NOMO-1 treated with DMSO at 0.1 percent for 48 hours (cell line): ENCODE measurements around the gene MANF.
A peak's percentile ranks its signal among the peaks of the same experiment; 100 is the strongest.
"Not testable (repeated sequence)": the region's sequence is repeated elsewhere in the genome, so short reads cannot be mapped to it uniquely, and the experiment has no call there.

Source experiments
- DNase-seq: peaks from one replicate; lab custom pipeline; 2025; ENCODE audit not compliant: unreplicated experiment; lab: John Stamatoyannopoulos, UW

Gene MANF

DNA sequence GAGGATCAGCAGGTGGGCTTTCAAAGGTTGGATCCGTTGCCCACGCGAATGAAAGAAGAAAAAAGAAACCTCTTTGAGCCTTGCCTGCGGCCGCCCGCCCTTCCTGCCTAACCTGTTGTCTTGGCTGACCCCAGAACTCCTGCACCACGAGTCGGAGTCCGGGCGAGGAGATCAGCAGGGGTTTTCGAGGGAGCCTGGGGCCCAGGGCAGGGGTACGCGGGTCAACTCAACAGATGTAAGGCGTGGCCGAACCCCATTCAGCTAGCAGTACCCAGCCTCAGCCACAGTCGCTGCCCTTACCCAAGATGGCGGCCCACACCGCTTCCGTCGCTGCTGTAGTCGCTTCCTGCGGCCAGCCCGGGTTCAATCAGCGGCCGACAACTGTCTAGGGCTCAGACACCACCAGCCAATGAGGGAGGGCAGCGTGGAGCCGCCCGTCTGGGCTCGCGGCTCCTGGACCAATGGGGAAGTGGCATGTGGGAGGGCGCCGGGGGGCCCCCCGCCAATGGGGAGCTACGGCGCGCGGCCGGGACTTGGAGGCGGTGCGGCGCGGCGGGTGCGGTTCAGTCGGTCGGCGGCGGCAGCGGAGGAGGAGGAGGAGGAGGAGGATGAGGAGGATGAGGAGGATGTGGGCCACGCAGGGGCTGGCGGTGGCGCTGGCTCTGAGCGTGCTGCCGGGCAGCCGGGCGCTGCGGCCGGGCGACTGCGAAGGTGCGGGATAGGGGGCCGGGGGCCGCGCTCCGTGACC, at the start of gene MANF:
Gene MANF (plus strand): TSS at position 566 of the 748 bp plus-strand sequence. CDS start 52 bp downstream, at position 618.
- DNase-seq = peak; percentile 98

DNA sequence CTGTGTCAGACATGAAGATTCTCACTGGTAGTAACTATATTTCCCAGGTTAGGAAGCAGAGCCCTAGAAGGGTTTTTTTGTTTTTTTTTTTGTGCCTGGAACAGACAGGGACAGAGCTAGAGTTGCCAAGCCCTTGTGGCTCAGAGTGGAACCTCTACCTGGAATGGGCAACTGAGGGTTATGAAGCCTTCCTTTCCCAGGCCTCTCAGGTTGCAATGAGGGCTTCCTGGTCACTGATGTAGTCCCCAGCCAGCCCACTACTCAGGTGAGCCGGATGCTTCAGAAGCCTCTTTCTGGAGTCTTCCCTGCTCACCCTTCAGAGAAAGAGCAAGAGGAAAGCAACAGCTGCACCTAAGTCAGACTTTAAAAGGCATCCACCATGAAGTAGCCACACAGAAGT, 48.8 kb upstream of the MANF start:
- no peak for DNase-seq

DNA sequence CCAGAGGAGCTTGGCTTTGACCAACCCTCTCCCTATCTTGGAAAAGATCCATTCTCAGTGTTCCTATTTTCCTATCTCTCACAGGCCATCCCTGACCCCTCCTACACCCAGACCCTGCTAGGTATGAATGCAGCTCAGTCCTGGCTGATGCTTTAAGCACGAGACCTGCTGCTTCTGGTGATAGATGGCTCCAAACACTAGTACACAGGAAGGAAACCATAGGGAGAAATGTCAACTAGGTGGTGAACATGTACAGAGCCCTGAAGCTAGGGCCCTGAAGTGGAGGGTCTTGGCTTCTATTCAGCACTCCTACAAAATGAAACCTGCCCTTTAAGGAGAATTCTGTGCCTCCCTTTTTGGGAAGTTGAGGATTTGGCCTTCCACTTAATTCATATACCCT, 47.4 kb upstream of the MANF start:
- DNase-seq = no peak

DNA sequence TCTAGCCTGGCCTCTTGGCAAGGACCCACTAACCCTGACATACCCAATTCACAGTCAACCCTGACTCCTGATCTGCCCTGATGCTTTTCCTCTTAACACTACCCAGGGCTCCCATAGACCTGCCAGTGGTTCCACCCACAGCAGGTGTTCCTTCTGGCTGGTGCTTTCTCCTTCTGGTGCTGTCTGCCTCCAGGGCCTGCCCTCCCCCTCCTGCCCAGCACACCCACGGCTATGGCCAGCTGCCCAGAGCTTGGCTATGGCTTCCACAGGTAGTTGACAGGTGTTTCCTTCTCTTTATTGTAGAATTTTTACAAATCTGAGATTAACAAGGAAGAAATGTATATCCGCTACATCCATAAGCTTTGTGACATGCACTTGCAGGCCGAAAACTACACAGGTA, 46.5 kb upstream of the MANF start:
- DNase-seq = no peak

DNA sequence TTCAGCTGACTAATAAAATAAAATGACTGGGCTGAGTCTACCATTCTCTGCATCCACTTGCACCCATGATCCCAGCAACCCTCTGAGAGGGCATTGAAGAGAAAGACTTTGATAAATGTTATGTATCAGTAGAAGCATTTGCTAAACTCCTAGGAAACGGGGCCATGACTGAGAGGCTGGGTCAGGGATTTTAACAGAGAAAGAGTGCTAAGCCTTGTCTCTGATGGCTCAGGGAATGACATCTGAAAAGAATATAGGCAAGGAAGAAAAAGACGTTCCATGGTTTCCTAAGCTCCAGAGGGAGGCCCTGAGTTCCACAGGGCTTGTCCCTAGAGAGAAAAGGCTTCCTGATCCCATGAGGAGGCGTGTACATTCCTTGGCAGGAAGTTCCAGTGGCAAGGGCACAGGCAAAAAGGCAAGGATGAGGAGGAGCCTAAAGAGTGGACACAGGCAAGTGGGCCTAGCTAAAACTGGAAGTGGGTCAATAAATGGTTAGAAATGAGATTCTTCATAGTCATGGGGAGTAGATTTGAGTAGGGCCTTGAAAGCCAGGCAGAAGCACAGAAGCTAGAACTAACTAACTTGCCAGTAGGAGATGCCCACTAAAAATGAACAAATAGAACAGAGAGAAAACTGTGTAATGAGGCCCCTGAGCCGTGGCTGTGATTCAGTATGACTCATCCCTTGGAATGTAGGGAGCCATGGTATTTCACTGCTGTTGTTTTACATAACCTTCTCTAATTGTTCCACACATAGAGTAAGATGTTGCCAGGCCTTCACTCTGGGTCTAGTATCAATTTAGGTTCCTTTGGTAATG, 44.9 kb upstream of the MANF start:
- DNase-seq = no peak

DNA sequence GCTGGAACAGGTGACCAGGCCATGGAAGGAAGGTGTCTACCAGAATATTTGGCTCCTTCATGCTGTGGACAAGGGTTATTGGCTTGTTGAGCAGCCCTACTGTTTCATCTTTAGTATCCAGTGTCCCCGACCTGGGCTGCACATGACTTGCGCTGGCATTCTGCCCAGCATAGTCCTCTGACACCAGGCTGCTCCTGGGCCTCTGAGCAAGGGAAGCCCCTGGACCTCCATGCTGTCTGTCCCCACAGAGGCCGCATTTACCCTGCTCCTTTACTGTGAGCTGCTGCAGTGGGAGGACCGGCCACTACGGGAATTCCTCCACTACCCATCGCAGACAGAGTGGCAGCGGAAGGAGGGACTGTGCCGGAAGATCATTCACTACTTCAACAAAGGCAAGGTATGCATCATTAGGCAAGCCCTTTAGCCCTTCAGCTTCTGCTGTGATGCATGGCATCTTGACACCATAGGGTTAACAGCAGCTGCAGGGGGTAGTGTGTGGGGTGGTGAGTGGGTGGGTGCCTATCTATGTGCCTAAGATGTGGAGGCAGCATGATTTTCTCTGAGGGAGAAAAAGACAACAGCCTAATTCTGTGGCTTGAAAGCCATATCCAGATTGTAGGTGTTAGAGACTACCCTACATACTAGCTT, 44.0 kb upstream of the MANF start:
- DNase-seq = no peak

DNA sequence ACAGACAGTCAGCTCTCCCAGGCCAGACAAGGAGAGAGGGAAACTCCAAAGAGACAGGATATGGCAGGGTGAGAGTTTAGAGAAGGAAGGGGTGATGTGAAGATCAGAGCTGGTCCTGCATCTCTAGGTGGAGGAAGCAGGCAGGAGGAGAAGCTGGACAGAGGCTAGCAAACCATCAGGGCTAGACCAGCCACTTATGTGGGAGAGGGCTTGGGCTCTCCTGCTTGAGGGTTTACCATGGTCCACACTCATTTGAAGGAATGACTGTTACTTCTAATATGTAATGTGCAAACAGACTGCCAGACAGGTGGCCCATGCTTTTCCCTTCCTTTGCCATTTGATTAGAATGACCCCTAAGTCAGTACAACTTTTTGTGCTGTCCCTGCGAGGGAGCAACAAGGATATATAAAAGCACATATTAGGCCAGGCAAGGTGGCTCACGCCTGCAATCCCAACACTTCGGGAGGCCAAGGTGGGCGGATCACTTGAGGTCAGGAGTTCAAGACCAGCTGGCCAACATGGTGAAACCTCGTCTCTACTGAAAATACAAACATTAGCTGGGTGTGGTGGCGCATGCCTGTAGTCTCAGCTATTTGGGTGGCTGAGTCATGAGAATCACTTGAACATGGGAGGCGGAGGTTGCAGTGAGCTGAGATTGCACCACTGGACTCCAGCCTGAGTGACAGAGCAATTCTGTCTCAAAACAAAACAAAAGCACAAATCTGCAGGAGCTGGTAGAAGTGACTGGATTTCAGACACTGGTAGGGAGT, 41.0 kb upstream of the MANF start:
- DNase-seq = no peak

DNA sequence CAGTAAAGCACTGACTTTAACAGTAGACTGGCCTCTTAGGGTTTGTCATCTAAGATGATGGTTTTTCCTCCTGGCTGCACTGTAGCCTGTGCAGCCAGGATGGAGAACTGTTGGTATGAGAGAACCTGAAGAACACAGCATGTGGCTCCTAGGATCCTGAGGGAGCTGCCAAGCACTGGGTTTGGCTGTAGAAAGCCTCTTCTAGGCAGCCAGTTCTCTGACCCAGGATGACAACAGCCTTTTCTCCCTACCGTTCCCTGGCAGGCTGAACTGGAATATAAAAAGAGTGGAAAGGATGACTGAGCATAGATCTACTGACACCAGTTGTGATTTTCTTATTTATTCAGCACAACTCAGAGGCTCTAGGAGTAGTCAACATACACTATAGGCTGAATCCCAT, 34.3 kb upstream of the MANF start:
- DNase-seq = no peak

DNA sequence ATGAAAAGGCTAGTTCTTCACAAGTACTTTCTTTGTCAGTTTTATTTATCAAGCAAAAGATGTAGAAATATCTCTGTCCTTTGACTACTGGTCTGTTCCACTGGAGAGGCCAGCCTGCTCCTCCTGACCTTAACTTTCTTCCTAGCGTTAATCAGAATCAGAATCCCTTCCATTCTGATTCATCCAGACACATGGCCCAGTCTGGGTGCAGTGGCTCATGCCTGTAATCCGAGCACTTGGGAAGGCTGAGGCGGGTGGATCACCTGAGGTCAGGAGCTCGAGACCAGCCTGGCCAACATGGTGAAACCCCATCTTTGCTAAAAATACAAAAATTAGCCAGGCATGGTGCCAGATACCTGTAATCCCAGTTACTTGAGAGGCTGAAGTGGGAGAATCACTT, 32.0 kb upstream of the MANF start:
- DNase-seq = no peak

DNA sequence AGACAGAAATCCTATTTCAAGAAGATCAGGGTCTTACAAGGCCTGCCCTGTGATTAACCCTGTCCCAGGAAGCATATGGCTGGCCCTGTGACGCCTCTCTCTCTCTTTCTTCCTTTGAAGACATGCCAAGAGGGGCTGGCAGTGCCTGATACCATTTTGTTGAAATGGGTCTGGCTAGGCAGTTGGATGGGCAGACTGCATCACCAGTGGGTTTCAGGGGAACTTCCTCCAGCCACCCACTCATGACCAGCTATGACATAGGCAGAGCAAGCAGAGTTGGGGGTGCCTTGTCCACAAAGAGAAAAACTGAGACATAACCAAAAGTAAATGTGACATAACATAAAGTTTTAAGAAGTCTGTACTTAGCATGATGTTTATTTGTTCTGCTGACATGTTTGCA, 31.4 kb upstream of the MANF start:
- DNase-seq = no peak

DNA sequence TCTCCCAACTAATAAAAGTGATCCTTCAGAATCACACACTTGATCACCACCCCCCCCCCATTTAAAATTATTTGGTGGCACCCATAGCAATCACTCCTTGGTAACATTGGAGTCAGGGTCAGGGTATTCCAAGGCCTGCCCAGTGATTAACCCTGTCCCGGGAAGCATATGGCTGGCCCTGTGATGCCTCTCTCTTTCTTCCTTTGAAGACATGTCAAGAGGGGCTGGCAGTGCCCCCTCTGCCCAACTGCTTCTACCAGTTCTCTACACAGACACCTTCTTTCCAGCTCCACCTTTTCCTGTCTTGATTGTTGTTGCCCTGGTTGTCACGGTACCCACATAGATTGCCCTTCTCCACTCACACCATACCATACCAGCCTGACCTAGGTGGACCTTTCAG, 30.9 kb upstream of the MANF start:
- no peak for DNase-seq

DNA sequence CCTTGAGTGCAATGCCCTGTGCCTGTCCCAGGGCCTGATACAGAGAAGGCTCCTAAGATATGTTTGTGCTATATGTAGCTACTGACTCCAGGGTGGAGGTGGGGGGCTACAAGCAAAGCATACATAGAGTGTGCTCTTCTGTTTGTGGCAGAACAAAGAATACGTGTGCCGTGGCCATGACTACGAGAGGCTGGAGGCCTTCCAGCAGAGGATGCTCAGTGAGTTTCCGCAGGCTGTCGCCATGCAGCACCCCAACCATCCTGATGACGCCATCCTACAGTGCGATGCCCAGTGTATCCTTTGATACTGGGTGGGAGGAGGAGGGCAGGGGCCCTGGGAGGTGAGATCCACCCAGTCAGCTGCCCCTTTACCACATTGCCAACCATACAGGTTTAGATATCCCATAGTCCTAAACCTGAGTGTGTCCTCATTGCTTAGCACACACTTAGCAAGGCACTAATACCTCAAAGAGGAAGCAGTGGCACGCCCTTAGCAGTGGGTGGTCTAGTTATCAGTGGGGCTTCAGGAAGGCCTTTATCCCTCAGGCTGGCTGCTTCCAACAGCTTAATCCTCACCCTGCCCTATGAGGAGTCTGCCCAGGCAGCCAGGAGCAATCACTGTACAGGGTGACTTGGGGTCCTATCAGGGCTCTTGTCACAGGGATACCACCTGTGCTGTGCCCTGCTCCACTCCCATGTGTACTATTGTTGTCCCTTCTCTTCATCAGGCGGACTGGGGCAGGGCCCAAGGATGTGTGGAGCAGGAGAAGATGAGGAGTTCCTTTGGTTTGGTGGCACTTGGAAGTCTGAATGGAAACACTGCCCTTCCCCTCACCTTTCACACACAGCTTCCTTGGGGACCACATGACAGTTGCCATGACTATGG, 30.1 kb upstream of the MANF start:
- DNase-seq = no peak

DNA sequence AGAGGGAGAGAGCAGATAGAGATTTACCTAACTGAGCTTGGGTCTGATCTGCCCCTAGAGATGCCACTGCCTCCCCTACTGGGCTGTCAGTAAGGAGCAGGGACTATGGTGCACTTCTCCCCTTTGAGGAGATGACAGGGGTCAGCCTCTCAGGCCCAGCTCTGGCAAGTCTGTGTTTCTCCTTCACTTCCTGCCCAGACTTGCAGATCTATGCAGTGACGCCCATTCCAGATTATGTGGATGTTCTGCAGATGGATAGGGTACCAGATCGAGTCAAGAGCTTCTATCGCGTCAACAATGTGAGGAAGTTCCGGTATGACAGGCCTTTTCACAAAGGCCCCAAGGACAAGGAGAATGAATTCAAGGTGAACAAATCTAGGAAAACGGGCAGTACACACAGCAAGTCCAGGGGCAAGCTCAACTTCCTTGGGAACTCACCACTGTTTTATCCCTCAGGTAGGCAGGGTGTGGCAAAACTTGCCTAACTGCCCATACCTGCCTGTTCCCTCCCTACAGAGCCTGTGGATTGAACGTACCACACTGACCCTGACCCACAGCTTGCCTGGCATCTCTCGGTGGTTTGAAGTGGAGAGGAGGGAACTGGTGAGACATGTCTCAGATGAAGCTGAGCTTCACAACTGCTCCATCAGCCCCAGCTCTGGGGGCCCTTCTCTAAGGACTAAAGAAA, 29.1 kb upstream of the MANF start:
- no peak for DNase-seq

DNA sequence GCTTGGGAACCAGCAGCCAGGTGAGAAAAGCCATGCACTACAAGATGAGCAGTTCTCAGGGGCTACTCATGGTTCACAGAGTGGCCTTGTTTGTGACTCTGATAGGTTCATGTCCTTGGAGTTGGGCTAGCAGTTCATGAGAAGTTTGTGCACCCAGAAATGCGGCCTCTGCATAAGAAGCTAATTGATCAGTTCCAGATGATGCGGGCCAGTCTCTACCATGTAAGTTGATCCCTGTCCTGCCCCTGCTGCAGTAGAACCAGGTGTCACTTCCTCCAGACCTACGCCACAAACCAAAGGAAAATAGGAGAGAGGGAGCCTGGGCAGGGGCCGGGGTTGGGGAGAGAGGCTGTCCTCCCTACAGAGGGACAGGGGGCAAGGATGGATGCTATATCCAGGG, 27.2 kb upstream of the MANF start:
- no peak for DNase-seq

DNA sequence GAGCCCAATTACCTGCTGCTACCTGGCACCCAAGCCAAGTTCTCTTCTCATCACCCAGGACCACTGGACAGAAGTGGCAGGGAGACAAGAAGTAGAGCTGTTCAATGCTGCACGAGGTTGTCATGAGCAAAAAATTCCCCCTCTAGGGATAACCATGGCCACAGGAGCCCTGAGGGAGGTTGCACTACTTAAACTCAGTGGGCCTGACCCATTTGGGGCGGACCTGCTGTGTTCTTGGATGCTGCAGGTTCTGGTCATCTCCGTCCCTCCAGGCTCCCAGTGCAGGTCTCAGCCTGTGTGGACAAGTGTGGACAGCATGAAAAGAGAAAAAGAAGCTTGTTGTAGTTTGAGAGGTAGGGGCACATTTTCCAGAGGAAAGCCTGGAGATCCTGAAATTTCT, 26.1 kb upstream of the MANF start:
- no peak for DNase-seq

DNA sequence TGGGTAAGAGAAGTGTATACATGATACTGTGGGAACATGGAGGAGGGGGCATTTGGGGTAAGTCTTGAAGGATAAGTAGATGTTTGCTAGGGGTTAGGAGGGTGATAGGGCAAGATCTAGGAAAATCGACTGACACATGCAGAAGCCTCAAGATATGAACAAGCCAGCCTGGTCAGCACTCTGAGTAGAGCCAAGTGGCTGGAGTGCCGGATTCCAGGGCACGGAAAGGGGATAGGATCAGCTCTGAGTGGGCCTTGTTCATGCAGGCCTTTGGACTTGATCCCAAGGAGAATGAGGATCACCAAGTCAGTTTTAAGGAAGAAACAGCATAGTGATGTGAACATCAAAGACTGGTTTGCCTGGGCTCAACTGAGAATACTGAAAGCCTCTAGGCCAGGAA, 24.3 kb upstream of the MANF start:
- no peak for DNase-seq

DNA sequence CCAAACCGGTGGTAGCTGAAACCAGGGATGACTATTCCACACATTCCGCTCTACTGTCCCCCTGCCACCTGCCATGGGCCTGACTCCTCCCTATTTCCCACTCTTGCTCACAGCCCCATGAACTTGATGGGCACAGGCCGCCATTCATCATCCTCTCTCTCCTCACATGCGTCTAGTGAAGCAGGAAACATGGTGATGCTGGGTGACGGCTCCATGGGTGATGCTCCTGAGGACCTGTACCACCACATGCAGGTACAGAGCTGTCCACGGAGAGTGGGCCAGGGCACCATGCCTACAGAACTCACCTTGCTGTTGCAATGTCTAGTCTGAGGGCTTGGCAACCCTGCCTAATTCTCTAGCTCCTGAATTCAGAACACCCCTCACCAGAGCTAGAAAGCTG, 23.3 kb upstream of the MANF start:
- DNase-seq = no peak

DNA sequence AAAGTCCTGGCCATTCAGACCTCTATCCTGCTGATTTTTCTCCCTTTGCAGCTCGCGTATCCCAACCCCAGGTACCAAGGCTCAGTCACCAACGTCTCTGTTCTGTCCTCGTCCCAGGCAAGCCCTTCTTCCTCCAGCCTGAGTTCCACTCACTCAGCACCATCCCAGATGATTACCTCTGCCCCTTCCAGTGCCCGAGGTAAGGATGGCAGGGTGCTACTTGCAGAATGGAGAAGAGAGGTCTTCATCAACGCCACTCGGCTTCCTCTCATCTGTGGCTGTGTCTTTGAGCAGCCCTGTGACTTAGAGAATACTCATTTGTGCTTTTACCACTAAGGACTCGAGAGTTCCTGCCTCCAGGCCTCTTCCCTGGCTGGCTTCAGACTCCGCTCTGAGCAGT, 22.6 kb upstream of the MANF start:
- no peak for DNase-seq

DNA sequence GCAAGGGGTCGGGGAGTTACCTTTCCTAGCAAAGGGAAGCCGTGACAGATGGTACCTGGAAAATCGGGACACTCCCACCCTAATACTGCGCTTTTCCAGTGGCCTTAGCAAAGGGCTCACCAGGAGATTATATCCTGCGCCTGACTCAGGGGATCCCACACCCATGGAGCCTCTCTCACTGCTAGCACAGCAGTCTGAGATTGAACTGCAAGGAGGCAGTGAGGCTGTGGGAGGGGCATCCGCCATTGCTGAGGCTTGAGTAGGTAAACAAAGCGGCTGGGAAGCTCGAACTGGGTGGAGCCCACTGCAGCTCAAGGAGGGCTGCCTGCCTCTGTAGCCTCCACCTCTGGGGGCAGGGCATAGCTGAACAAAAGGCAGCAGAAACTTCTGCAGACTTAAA, 16.8 kb upstream of the MANF start:
- DNase-seq = not testable (repeated sequence)
